IMR-90 (cell line): ENCODE data around the gene RALGPS2. TPM values are rescaled to one million over a fixed set of nuclear protein-coding genes. Genes with fewer than 3 reads are reported as not detected.

Source experiments
- ATAC-seq: fragments of 200-7000 bp; cut with Tn5 transposase; 2 replicates; pipeline ENCODE4 v1.9.1; 2020; ENCODE audit warnings: low read depth, mild to moderate bottlenecking, moderate library complexity
- BruUV-seq: library from RNA; stranded (reverse); fragments of 400-500 nt; replicated peaks from 2 replicates; lab custom pipeline; 2021; lab: Mats Ljungman, UMichigan
- CTCF ChIA-PET: fragments of 300-600 bp; formaldehyde crosslinking; extraction: SDS; loops from one replicate; lab custom pipeline; 2021; ENCODE audit warnings: antibody characterized with exemption; lab: Yijun Ruan, JAX
- POLR2A ChIA-PET: fragments of 300-600 bp; sonication (Branson Sonifier 250); formaldehyde crosslinking; loops from one replicate; lab custom pipeline; 2022; ENCODE audit warnings: antibody characterized with exemption; ENCODE audit not compliant: unreplicated experiment; lab: Charles Lee
- DNase-seq: peaks from one replicate; pipeline ENCODE4 v3.0.0; 2013
- H2AFZ ChIP-seq: replicated peaks from 2 replicates; pipeline ENCODE3; 2013; ENCODE audit warnings: low read length, mild to moderate bottlenecking; ENCODE audit not compliant: poor library complexity
- H2AK5ac ChIP-seq: 2 replicates; pipeline ENCODE4 v1.6.1; 2013; ENCODE audit warnings: low read depth, low read length, inconsistent platforms
- H2AK9ac ChIP-seq: replicated peaks from 2 replicates; pipeline ENCODE3; 2013; ENCODE audit warnings: mild to moderate bottlenecking, low read depth, low read length, moderate library complexity; ENCODE audit not compliant: poor library complexity
- H2BK120ac ChIP-seq: 2 replicates; pipeline ENCODE4 v1.6.1; 2013; ENCODE audit warnings: low read depth, low read length, inconsistent platforms
- H2BK15ac ChIP-seq: 3 replicates; pipeline ENCODE4 v1.6.1; 2013; ENCODE audit warnings: low read depth, low read length, inconsistent platforms
- H2BK20ac ChIP-seq: 2 replicates; pipeline ENCODE4 v1.6.1; 2013; ENCODE audit warnings: low read depth, mild to moderate bottlenecking, inconsistent platforms, low read length, moderate library complexity
- H2BK5ac ChIP-seq: 2 replicates; pipeline ENCODE4 v1.6.1; 2013; ENCODE audit warnings: mild to moderate bottlenecking, low read depth, low read length, inconsistent platforms; ENCODE audit not compliant: poor library complexity, severe bottlenecking
- H3K14ac ChIP-seq: replicated peaks from 2 replicates; pipeline ENCODE4 v1.6.1; 2013; ENCODE audit warnings: low read depth, low read length, inconsistent platforms
- H3K18ac ChIP-seq: 2 replicates; pipeline ENCODE4 v1.6.1; 2013; ENCODE audit warnings: low read depth, low read length, control low read depth
- H3K23ac ChIP-seq: 2 replicates; pipeline ENCODE4 v1.6.1; 2013; ENCODE audit warnings: low read depth, low read length, inconsistent platforms
- H3K27ac ChIP-seq: 2 replicates; pipeline ENCODE4 v1.5.1; 2013; ENCODE audit warnings: mild to moderate bottlenecking, control low read depth, low read length; ENCODE audit not compliant: insufficient read depth
- H3K27me3 ChIP-seq: 2 replicates; pipeline ENCODE4 v1.6.1; 2013; ENCODE audit warnings: low read length; ENCODE audit not compliant: control insufficient read depth, insufficient read depth
- H3K36me3 ChIP-seq: 2 replicates; pipeline ENCODE4 v1.6.1; 2013; ENCODE audit warnings: low read length, mixed read lengths; ENCODE audit not compliant: control insufficient read depth, insufficient read depth
- H3K4ac ChIP-seq: 2 replicates; pipeline ENCODE4 v1.6.1; 2013; ENCODE audit warnings: low read depth, low read length, inconsistent platforms
- H3K4me1 ChIP-seq: 2 replicates; pipeline ENCODE4 v1.6.1; 2013; ENCODE audit warnings: low read length, mixed read lengths; ENCODE audit not compliant: control insufficient read depth, insufficient read depth
- H3K4me2 ChIP-seq: 2 replicates; pipeline ENCODE4 v1.6.1; 2013; ENCODE audit warnings: low read depth, mild to moderate bottlenecking, control low read depth, low read length, moderate library complexity
- H3K4me3 ChIP-seq: 2 replicates; pipeline ENCODE4 v1.5.1; 2013; ENCODE audit warnings: low read depth, mild to moderate bottlenecking, control low read depth, low read length, moderate library complexity; ENCODE audit not compliant: insufficient read depth
- H3K56ac ChIP-seq: 2 replicates; pipeline ENCODE4 v1.6.1; 2013; ENCODE audit warnings: low read length, inconsistent platforms; ENCODE audit not compliant: insufficient read depth; ENCODE audit errors: extremely low read depth
- H3K79me1 ChIP-seq, 2 experiments: 2 replicates each; pipeline ENCODE4 v1.6.1; 2013; ENCODE audit warnings: low read length in 2 of 2, inconsistent platforms in 1 of 2, low read depth in 1 of 2
- H3K9ac ChIP-seq: 2 replicates; pipeline ENCODE4 v1.6.1; 2013; ENCODE audit warnings: low read depth, low read length, control low read depth
- H3K9me1 ChIP-seq: 2 replicates; pipeline ENCODE4 v1.6.1; 2013; ENCODE audit warnings: low read length, inconsistent platforms; ENCODE audit not compliant: insufficient read depth
- H3K9me3 ChIP-seq: 2 replicates; pipeline ENCODE4 v1.6.1; 2013; ENCODE audit warnings: low read length; ENCODE audit not compliant: control insufficient read depth, insufficient read depth
- H4K20me1 ChIP-seq: 2 replicates; pipeline ENCODE4 v1.6.1; 2013; ENCODE audit warnings: low read length, inconsistent platforms; ENCODE audit not compliant: insufficient read depth
- H4K5ac ChIP-seq: 2 replicates; pipeline ENCODE4 v1.6.1; 2013; ENCODE audit warnings: mild to moderate bottlenecking, low read depth, low read length, control low read depth
- H4K8ac ChIP-seq, 2 experiments: 2 replicates each; pipeline ENCODE4 v1.6.1; 2013; ENCODE audit warnings: low read depth in 2 of 2, low read length in 2 of 2, control low read depth in 1 of 2, inconsistent platforms in 1 of 2
- H4K91ac ChIP-seq: 2 replicates; pipeline ENCODE4 v1.6.1; 2013; ENCODE audit warnings: low read depth, low read length, inconsistent platforms; ENCODE audit not compliant: insufficient read depth
- BHLHE40 ChIP-seq: fragments of 150-350 bp; IDR thresholded peaks from 2 replicates; pipeline ENCODE4 v1.6.1; 2016; ENCODE audit warnings: mild to moderate bottlenecking, low read depth, low read length
- CHD1 ChIP-seq: IDR thresholded peaks from 2 replicates; pipeline ENCODE4 v1.6.1; 2012; ENCODE audit warnings: low read depth, low read length, improper control_type of control experiment
- ELK1 ChIP-seq: fragments of 150-350 bp; IDR thresholded peaks from 2 replicates; pipeline ENCODE4 v1.6.1; 2016; ENCODE audit warnings: low read depth, mild to moderate bottlenecking, low read length, moderate library complexity, borderline replicate concordance
- FOS ChIP-seq: fragments of 150-350 bp; IDR thresholded peaks from 2 replicates; pipeline ENCODE4 v1.6.1; 2016; ENCODE audit warnings: low read depth, low read length
- MAFK ChIP-seq: IDR thresholded peaks from 2 replicates; pipeline ENCODE4 v1.6.1; 2012; ENCODE audit warnings: low read depth, low read length, improper control_type of control experiment
- MAZ ChIP-seq: IDR thresholded peaks from 2 replicates; pipeline ENCODE4 v1.6.1; 2012; ENCODE audit warnings: low read depth, mild to moderate bottlenecking, low read length, improper control_type of control experiment, moderate library complexity, borderline replicate concordance
- MXI1 ChIP-seq: IDR thresholded peaks from 2 replicates; pipeline ENCODE4 v1.6.1; 2012; ENCODE audit warnings: low read depth, mild to moderate bottlenecking, low read length, moderate library complexity, borderline replicate concordance
- NFE2L2 ChIP-seq: fragments of 150-350 bp; IDR thresholded peaks from 2 replicates; pipeline ENCODE4 v1.6.1; 2016; ENCODE audit warnings: low read depth, mild to moderate bottlenecking, low read length
- POLR2A ChIP-seq: IDR thresholded peaks from 2 replicates; pipeline ENCODE4 v1.6.1; 2012; ENCODE audit warnings: mild to moderate bottlenecking, low read depth, low read length
- RAD21 ChIP-seq: IDR thresholded peaks from 2 replicates; pipeline ENCODE4 v1.6.1; 2012; ENCODE audit warnings: low read length, improper control_type of control experiment
- RFX5 ChIP-seq: IDR thresholded peaks from 2 replicates; pipeline ENCODE4 v1.8.0; 2012; ENCODE audit warnings: low read depth, mild to moderate bottlenecking, low read length, moderate library complexity
- WGBS, 2 experiments: methylation state at CpG; one replicate each; pipeline versions ENCODE4 v1.1.5 to v1.1.7; 2013; ENCODE audit warnings: missing lambda C conversion rate in 2 of 2; ENCODE audit not compliant: insufficient read length in 1 of 2; ENCODE audit errors: extremely low coverage in 2 of 2; 5-methylcytosine and 5-hydroxymethylcytosine counted together
- dilution Hi-C: fragments of 300-500 bp; cut with HindIII; formaldehyde crosslinking; loops from one replicate; pipeline ENCODE4 v1.14.3; 2018; ENCODE audit warnings: low sequenced_read_pairs; ENCODE audit not compliant: unreplicated experiment
- in situ Hi-C: fragments of 300-500 bp; cut with MboI; formaldehyde crosslinking; loops from 3 replicates; pipeline ENCODE4 v1.14.3; 2019; ENCODE audit warnings: low sequenced_read_pairs, inconsistent platforms, mixed read lengths
- intact Hi-C: fragments of 100-400 bp; cut with micrococcal nuclease; formaldehyde crosslinking; loops from 2 replicates; pipeline ENCODE4 v1.10.0; 2022
- polyA plus RNA-seq, 3 experiments: library from polyadenylated mRNA; depleted of rRNA; stranded (reverse); fragments of >200 nt; gene quantifications; 2 replicates each; pipeline ENCODE4 v1.2.3, GENCODE V29; 2012; ENCODE audit warnings: low replicate concordance in 1 of 3
- total RNA-seq: library from RNA; depleted of rRNA; stranded (reverse); fragments of >200 nt; gene quantifications from 2 replicates; pipeline ENCODE4 v1.2.3, GENCODE V29; 2012
- TF ChIP-seq, protein P1 (sequence below): fragments of 150-350 bp; IDR thresholded peaks from 2 replicates; pipeline ENCODE4 v1.6.1; 2017; ENCODE audit warnings: mild to moderate bottlenecking, antibody characterized with exemption, low read length, low read depth
- TF ChIP-seq, protein P2 (sequence below): conservative IDR thresholded peaks from 2 replicates; pipeline ENCODE4 v1.5.1; 2012; ENCODE audit warnings: mild to moderate bottlenecking, low read depth, low read length, improper control_type of control experiment

RALGPS2 gene
- total and polyA plus RNA-seq, 2 of the 4 experiments (the other 2 are of a cell fraction) = 13.8 to 148 TPM

DNA sequence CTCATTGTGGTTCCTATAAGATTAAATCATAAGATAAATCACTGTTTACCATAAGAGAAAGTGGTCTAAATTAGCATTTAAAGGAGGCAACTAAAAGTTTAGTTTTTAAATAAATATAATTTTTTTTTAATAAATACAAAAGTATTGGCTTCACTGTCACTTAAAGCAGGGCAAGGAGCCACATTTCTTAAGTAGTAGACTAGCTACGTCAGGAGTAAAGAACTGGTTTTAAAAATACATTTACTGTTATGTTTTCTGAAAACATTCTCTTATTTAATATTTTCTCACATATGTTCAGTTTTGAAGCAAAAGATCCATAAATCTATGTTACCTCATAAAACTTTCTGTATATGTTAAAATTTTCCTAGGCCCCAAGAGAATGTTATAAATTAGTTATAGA is 143.7 kb downstream of the RALGPS2 start:
- no peak overlapping the region for H2BK15ac ChIP-seq
- no peak overlapping the region for H4K91ac ChIP-seq
- H2AFZ ChIP-seq = no peak overlapping the region
- H2AK9ac ChIP-seq = no peak overlapping the region
- no CpG with 5 or more reads among the region's 1 CpG for WGBS, 2 experiments
- no TSS peak for BruUV-seq
- no peak overlapping the region for H2BK5ac ChIP-seq
- H4K8ac ChIP-seq = no peak overlapping the region
- CTCF ChIA-PET = no interaction called here
- H3K23ac ChIP-seq = no peak overlapping the region
- H3K9ac ChIP-seq = no peak overlapping the region
- no peak overlapping the region for H3K4me3 ChIP-seq
- H3K9me3 ChIP-seq = no peaks in the 10 kb centered on the region
- H4K5ac ChIP-seq = no peak overlapping the region
- no peak overlapping the region for H3K4ac ChIP-seq
- ATAC-seq = no peak
- peaks cover 5% of the 10 kb centered on the region for H3K4me1 ChIP-seq
- no peak overlapping the region for H3K27ac ChIP-seq
- no peak overlapping the region for H3K56ac ChIP-seq
- H2BK20ac ChIP-seq = no peak overlapping the region
- H3K18ac ChIP-seq = no peak overlapping the region
- H2BK120ac ChIP-seq = no peak overlapping the region
- TF ChIP-seq RAD21 (no peak), NFE2L2 (no peak), POLR2A (no peak), MAZ (no peak), FOS (no peak), MXI1 (no peak), ELK1 (no peak), BHLHE40 (no peak), CHD1 (no peak), RFX5 (no peak), MAFK (no peak)
- TF ChIP-seq, protein P1, sequence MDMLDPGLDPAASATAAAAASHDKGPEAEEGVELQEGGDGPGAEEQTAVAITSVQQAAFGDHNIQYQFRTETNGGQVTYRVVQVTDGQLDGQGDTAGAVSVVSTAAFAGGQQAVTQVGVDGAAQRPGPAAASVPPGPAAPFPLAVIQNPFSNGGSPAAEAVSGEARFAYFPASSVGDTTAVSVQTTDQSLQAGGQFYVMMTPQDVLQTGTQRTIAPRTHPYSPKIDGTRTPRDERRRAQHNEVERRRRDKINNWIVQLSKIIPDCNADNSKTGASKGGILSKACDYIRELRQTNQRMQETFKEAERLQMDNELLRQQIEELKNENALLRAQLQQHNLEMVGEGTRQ = no peak
- TF ChIP-seq, protein P2, sequence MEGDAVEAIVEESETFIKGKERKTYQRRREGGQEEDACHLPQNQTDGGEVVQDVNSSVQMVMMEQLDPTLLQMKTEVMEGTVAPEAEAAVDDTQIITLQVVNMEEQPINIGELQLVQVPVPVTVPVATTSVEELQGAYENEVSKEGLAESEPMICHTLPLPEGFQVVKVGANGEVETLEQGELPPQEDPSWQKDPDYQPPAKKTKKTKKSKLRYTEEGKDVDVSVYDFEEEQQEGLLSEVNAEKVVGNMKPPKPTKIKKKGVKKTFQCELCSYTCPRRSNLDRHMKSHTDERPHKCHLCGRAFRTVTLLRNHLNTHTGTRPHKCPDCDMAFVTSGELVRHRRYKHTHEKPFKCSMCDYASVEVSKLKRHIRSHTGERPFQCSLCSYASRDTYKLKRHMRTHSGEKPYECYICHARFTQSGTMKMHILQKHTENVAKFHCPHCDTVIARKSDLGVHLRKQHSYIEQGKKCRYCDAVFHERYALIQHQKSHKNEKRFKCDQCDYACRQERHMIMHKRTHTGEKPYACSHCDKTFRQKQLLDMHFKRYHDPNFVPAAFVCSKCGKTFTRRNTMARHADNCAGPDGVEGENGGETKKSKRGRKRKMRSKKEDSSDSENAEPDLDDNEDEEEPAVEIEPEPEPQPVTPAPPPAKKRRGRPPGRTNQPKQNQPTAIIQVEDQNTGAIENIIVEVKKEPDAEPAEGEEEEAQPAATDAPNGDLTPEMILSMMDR = no peak
- peaks cover 7% of the 10 kb centered on the region; the same call in 1 of the 2 replicates for H3K9me1 ChIP-seq
- no peak for DNase-seq
- no peak overlapping the region for H3K4me2 ChIP-seq
- H3K14ac ChIP-seq = no peak overlapping the region
- intact Hi-C loops (loop anchor here (5.0 kb wide), 1 partner anchor 326 kb away; no protein-coding TSS in a partner anchor), dilution Hi-C loops (no loop called here), in situ Hi-C loops (no loop called here)
- peaks cover 6% of the 10 kb centered on the region for H3K36me3 ChIP-seq
- H3K79me1 ChIP-seq = peaks cover 6 to 10% of the 10 kb centered on the region in 2 experiments; a peak in 2 of 4 replicates
- no peaks in the 10 kb centered on the region for H3K27me3 ChIP-seq
- no peaks in the 10 kb centered on the region for H4K20me1 ChIP-seq
- no peak overlapping the region for H2AK5ac ChIP-seq
- POLR2A ChIA-PET = no interaction called here
